ENCODE data around the gene TRIM10.

GRCh38 chr6:30116724-30117123, 44.3 kb downstream of the TRIM10 start:
- TF ChIP-seq, protein P1, sequence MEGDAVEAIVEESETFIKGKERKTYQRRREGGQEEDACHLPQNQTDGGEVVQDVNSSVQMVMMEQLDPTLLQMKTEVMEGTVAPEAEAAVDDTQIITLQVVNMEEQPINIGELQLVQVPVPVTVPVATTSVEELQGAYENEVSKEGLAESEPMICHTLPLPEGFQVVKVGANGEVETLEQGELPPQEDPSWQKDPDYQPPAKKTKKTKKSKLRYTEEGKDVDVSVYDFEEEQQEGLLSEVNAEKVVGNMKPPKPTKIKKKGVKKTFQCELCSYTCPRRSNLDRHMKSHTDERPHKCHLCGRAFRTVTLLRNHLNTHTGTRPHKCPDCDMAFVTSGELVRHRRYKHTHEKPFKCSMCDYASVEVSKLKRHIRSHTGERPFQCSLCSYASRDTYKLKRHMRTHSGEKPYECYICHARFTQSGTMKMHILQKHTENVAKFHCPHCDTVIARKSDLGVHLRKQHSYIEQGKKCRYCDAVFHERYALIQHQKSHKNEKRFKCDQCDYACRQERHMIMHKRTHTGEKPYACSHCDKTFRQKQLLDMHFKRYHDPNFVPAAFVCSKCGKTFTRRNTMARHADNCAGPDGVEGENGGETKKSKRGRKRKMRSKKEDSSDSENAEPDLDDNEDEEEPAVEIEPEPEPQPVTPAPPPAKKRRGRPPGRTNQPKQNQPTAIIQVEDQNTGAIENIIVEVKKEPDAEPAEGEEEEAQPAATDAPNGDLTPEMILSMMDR (IDR thresholded peaks at IDR 0.05) = peak in 1 of 4 donors; percentile 14
- no peak for TF ChIP-seq POLR2A (IDR thresholded peaks at IDR 0.05)

Measured in right lobe of liver (tissue), 4 donors.